ENCODE data around the gene YY1.

Gene YY1

GRCh38 chr14:100304825-100305323, 65.9 kb downstream of the YY1 start:
- Histone ChIP-seq H3K27ac (peak overlapping the region; percentile 73 to 79), H3K36me3 (no peaks in the 10 kb centered on the region), H3K9me3 (no peaks in the 10 kb centered on the region), H3K27me3 (no peaks in the 10 kb centered on the region), H3K4me3 (peak overlapping the region; percentile 80), H3K4me1 (peaks cover 0 to 41% (median 27%) of the 10 kb centered on the region in 4 donors)
- peak in 1 of 2 donors; percentile 49 for DNase-seq
- no peak for TF ChIP-seq CTCF (IDR thresholded peaks at IDR 0.05)
- intact Hi-C loops (cut with DNase I; ENCODE audit: low total_unique reads) = loop anchor here (5.0 kb wide), 2 partner anchors 63 to 72 kb away; partner anchors contain the start of gene WDR25

DNA sequence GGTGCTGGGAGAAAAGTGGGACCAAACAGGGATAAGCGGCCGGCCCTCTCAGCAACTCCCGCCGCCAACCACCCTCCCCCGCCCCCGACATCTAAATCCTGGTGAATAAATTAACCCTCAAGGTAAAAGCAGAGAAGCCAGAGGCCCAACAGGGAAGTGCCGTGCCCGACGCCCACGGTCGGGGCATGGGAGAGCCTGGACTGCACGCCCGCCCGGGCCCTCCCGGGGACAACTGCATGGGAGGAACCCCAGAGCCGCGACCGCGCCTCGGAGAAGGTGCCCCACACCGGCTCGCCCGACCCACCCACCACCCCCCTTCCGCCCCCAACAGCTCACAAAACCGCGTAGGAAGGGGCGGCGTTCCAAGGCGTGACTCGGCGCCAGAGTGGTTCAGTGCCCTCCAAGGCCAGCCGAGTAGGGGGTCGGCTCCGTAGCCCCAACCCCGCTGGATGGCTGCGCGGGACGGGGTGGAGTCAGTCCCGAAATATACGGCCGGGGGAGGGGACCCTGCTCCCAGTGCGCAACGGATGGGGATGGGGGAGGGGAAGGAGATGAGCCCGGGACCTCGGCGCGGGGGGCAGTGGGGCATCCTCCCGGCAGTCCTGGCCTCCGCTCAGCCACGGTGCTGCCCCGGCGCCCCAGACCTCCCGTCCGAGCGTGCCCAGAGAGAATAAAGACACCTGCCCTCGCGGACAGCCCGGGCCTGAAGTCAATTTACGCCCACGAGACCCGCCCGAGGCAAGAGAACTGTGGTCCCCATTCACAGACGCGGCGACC, 66.6 kb downstream of the YY1 start:
- Histone ChIP-seq H3K36me3 (no peaks in the 10 kb centered on the region), H3K4me3 (peak overlapping the region; percentile 80), H3K27me3 (no peaks in the 10 kb centered on the region), H3K4me1 (peaks cover 0 to 41% (median 27%) of the 10 kb centered on the region in 4 donors), H3K9me3 (no peaks in the 10 kb centered on the region), H3K27ac (peak overlapping the region; percentile 73 to 79)
- intact Hi-C loops (cut with DNase I; ENCODE audit: low total_unique reads) = loop anchor here (5.0 kb wide), 2 partner anchors 63 to 72 kb away; partner anchors contain the start of gene WDR25
- peak in 1 of 2 donors; percentile 77 for DNase-seq
- TF ChIP-seq CTCF (IDR thresholded peaks at IDR 0.05) = no peak

- intact Hi-C loops (cut with DNase I; ENCODE audit: low total_unique reads) = loop anchor here (5.0 kb wide), 2 partner anchors 64 to 71 kb away; partner anchors contain the start of gene WDR25
- H3K9me3 ChIP-seq = no peaks in the 10 kb centered on the region
- H3K36me3 ChIP-seq = no peaks in the 10 kb centered on the region
- H3K27me3 ChIP-seq = peaks cover 0 to 1% of the 10 kb centered on the region in 2 donors
- no peak for TF ChIP-seq CTCF (IDR thresholded peaks at IDR 0.05)
- H3K27ac ChIP-seq = peak within 1 kb of the TSS; percentile 79 to 82
- DNase-seq = peak; percentile 86 to 95
- peaks cover 0 to 41% (median 27%) of the 10 kb centered on the region in 4 donors for H3K4me1 ChIP-seq
- H3K4me3 ChIP-seq = peak within 1 kb of the TSS; percentile 80
Observed at GRCh38 chr14:100306101-100306997, 67.4 kb downstream of the YY1 start, which contains the start of gene SLC25A29. TSS of gene SLC25A29 (minus strand) at chr14:100306444. CDS start at chr14:100306232, 212 bp downstream.

DNA sequence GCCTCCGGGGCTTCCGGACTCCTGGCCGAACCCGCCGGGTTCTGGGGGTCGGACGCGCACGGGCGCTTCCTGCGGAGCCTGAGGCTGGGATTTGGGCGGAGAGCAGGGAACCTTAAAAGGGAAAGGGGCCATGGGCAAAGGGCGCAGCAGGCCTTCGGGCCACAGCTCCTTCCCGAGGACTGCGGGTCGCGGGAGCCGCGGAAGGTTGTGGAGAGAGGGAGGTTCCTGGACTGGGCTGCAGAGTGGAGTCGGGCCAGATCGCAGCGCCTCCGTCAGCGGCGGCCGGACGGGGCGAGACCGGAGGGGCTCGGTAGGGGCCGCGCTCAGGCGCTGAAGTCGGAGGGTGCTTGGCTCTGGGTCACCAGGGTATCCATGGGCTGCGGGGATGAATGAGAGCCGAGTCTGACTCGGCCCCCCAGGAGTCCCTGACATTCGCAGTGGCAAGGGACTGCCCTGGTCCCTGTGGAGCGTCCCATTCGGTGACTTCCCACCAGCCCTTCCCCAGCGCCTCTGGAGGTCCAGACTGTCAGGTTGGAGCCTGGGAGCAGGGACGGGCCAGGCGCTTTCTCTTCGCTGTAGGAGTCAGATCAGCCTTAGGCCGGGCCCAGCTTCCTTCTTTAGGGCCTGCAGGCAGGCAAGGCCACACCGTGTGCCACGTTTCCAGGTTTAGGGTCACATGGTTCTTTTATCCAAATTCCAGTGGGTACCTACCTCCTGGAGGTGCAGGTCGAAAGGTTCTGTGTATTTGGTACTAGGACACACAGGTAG, 68.2 kb downstream of the YY1 start:
- intact Hi-C loops (cut with DNase I; ENCODE audit: low total_unique reads) = loop anchor here (5.0 kb wide), 2 partner anchors 65 to 70 kb away; partner anchors contain the start of gene WDR25
- Histone ChIP-seq H3K4me3 (peak overlapping the region; percentile 80), H3K9me3 (no peaks in the 10 kb centered on the region), H3K27ac (peak overlapping the region; percentile 79 to 82), H3K36me3 (no peaks in the 10 kb centered on the region), H3K27me3 (peaks cover 0 to 4% of the 10 kb centered on the region in 2 donors), H3K4me1 (peaks cover 0 to 41% (median 27%) of the 10 kb centered on the region in 4 donors)
- no peak for TF ChIP-seq CTCF (IDR thresholded peaks at IDR 0.05)
- no peak for DNase-seq
